Fibroblast of lung (primary cell): Measurements from ENCODE around the gene CFAP107.

Experiments used
- CTCF ChIP-seq, 2 donors: IDR thresholded peaks in 1 of 2; conservative IDR thresholded peaks in 1 of 2; 1 replicate in 1 of 2; 2 replicates in 1 of 2; pipeline ENCODE4 v1.5.1; 2011 to 2012; ENCODE audit warnings: low read length in 2 of 2, control low read depth in 1 of 2, inconsistent platforms in 1 of 2, low read depth in 1 of 2, mild to moderate bottlenecking in 1 of 2
- EZH2 ChIP-seq: IDR thresholded peaks from 2 replicates; pipeline ENCODE4 v1.5.1; 2012; ENCODE audit warnings: low read length, control low read depth, mild to moderate bottlenecking; ENCODE audit errors: missing control alignments

- no peak for TF ChIP-seq CTCF (conservative IDR thresholded peaks at IDR 0.05 in 1 of 2, IDR thresholded peaks at IDR 0.05 in 1 of 2; ENCODE audit: low read depth in 1 of 2, low read length in 2 of 2)
- no peak for TF ChIP-seq EZH2
These were observed 2.9 kb downstream of the CFAP107 start for GRCh38 chr1:12748778-12749355.
